ENCODE measurements around the gene PCNT. TPM values are rescaled to one million over a fixed set of nuclear protein-coding genes. Genes with fewer than 3 reads are reported as not detected.

PCNT gene
- total and polyA plus RNA-seq, 10 of the 15 experiments (the other 5 are each of a cell fraction or from before 2014, with no cell fraction given) = 2.9 to 39.6 (median 20.5) TPM

DNA sequence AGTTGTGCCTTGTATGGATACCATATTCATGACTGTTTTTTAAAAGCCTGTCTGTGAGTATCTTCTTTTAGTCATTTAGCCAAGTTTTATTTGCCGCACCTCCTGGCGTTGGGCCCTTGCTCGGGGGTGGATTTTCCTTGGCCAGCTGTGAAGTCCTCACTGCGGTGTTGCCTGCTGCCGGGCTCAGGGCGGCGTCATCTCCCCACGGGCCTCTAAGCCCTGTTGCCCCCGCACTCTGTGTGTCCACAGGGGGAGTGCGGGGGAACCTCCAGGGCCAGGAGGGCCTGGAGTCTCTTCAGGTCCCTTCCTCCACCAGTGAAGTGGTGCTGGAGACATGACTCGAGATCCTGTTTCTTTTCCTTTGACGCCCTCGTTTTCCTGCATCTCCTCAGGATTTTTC lies 69.0 kb downstream of the PCNT start (continued):
- TF ChIP-seq, protein P1, sequence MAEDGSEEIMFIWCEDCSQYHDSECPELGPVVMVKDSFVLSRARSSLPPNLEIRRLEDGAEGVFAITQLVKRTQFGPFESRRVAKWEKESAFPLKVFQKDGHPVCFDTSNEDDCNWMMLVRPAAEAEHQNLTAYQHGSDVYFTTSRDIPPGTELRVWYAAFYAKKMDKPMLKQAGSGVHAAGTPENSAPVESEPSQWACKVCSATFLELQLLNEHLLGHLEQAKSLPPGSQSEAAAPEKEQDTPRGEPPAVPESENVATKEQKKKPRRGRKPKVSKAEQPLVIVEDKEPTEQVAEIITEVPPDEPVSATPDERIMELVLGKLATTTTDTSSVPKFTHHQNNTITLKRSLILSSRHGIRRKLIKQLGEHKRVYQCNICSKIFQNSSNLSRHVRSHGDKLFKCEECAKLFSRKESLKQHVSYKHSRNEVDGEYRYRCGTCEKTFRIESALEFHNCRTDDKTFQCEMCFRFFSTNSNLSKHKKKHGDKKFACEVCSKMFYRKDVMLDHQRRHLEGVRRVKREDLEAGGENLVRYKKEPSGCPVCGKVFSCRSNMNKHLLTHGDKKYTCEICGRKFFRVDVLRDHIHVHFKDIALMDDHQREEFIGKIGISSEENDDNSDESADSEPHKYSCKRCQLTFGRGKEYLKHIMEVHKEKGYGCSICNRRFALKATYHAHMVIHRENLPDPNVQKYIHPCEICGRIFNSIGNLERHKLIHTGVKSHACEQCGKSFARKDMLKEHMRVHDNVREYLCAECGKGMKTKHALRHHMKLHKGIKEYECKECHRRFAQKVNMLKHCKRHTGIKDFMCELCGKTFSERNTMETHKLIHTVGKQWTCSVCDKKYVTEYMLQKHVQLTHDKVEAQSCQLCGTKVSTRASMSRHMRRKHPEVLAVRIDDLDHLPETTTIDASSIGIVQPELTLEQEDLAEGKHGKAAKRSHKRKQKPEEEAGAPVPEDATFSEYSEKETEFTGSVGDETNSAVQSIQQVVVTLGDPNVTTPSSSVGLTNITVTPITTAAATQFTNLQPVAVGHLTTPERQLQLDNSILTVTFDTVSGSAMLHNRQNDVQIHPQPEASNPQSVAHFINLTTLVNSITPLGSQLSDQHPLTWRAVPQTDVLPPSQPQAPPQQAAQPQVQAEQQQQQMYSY (CRISPR knock-in tag; IDR thresholded peaks at IDR 0.05) = no peak
- TF ChIP-seq RELA (IDR thresholded peaks at IDR 0.05; ENCODE audit: borderline replicate concordance, partially characterized antibody) (no peak), CEBPB (IDR thresholded peaks at IDR 0.05; ENCODE audit: borderline replicate concordance in 1 of 2, low read depth in 2 of 2, low read length in 2 of 2) (no peak), PAX8 (IDR thresholded peaks at IDR 0.05) (no peak), NFYA (IDR thresholded peaks at IDR 0.05; ENCODE audit: borderline replicate concordance, low read depth, low read length) (no peak), CREM (IDR thresholded peaks at IDR 0.05; ENCODE audit: low read depth) (no peak), BHLHE40 (IDR thresholded peaks at IDR 0.05; ENCODE audit: borderline replicate concordance in 1 of 2, low read depth in 2 of 2, low read length in 1 of 2) (no peak)
- TF ChIP-seq, protein P2, sequence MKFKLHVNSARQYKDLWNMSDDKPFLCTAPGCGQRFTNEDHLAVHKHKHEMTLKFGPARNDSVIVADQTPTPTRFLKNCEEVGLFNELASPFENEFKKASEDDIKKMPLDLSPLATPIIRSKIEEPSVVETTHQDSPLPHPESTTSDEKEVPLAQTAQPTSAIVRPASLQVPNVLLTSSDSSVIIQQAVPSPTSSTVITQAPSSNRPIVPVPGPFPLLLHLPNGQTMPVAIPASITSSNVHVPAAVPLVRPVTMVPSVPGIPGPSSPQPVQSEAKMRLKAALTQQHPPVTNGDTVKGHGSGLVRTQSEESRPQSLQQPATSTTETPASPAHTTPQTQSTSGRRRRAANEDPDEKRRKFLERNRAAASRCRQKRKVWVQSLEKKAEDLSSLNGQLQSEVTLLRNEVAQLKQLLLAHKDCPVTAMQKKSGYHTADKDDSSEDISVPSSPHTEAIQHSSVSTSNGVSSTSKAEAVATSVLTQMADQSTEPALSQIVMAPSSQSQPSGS (IDR thresholded peaks at IDR 0.05; ENCODE audit: low read length) = no peak
- TF ChIP-seq, protein P3, sequence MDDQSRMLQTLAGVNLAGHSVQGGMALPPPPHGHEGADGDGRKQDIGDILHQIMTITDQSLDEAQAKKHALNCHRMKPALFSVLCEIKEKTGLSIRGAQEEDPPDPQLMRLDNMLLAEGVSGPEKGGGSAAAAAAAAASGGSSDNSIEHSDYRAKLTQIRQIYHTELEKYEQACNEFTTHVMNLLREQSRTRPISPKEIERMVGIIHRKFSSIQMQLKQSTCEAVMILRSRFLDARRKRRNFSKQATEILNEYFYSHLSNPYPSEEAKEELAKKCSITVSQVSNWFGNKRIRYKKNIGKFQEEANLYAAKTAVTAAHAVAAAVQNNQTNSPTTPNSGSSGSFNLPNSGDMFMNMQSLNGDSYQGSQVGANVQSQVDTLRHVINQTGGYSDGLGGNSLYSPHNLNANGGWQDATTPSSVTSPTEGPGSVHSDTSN (IDR thresholded peaks at IDR 0.05; ENCODE audit: insufficient replicate concordance, low read depth, low read length) = no peak
